RKO (cell line): Measurements from ENCODE around the gene NLRX1.
A peak's percentile ranks its signal among the peaks of the same experiment; 100 is the strongest.
"Not testable (repeated sequence)": the region's sequence is repeated elsewhere in the genome, so short reads cannot be mapped to it uniquely, and the experiment has no call there.

Source experiments
- DNase-seq: peaks from one replicate; pipeline ENCODE4 v3.0.0-alpha.2; 2016; ENCODE audit warnings: low spot score

Gene NLRX1

GRCh38 chr11:119154178-119154577 lies 14.3 kb upstream of the NLRX1 start:
- DNase-seq = no peak

GRCh38 chr11:119155733-119156492 lies 12.6 kb upstream of the NLRX1 start:
- peak; percentile 34 for DNase-seq

- no peak for DNase-seq
These were observed 12.0 kb upstream of the NLRX1 start for GRCh38 chr11:119156496-119156895.

GRCh38 chr11:119157063-119157462 lies 11.5 kb upstream of the NLRX1 start:
- DNase-seq = peak; percentile 35

GRCh38 chr11:119158467-119158866 lies 10.1 kb upstream of the NLRX1 start:
- DNase-seq = no peak

GRCh38 chr11:119160151-119160550 lies 8.4 kb upstream of the NLRX1 start:
- no peak for DNase-seq

- DNase-seq = no peak
These were observed 6.7 kb upstream of the NLRX1 start for GRCh38 chr11:119161871-119162270.

- DNase-seq = peak; percentile 75
These were observed 2.0 kb upstream of the NLRX1 start for GRCh38 chr11:119166368-119167076.

- not testable (repeated sequence) for DNase-seq
These were observed 1.5 kb upstream of the NLRX1 start for GRCh38 chr11:119167077-119167458.

- DNase-seq = no peak
These were observed 592 bp upstream of the NLRX1 start for GRCh38 chr11:119167933-119168332.

GRCh38 chr11:119169282-119169719 lies 776 bp downstream of the NLRX1 start:
- DNase-seq = peak; percentile 85

GRCh38 chr11:119172513-119172912 lies 4.0 kb downstream of the NLRX1 start:
- DNase-seq = no peak

GRCh38 chr11:119173453-119173852 lies 4.9 kb downstream of the NLRX1 start:
- no peak for DNase-seq

- DNase-seq = peak; percentile 40
These were observed 7.1 kb downstream of the NLRX1 start for GRCh38 chr11:119175493-119176077.

- no peak for DNase-seq
These were observed 9.7 kb downstream of the NLRX1 start for GRCh38 chr11:119178166-119178680.

- no peak for DNase-seq
These were observed 10.8 kb downstream of the NLRX1 start for GRCh38 chr11:119179342-119179741.

- DNase-seq = no peak
These were observed 11.5 kb downstream of the NLRX1 start for GRCh38 chr11:119179983-119180382.

GRCh38 chr11:119180729-119181676 lies 12.5 kb downstream of the NLRX1 start:
- DNase-seq = no peak

- no peak for DNase-seq
These were observed 13.3 kb downstream of the NLRX1 start for GRCh38 chr11:119181677-119182412.

GRCh38 chr11:119184399-119184798 lies 15.9 kb downstream of the NLRX1 start:
- not testable (repeated sequence) for DNase-seq
